Endothelial cell of umbilical vein (primary cell): ENCODE measurements around the gene TXNDC8. TPM values are rescaled to one million over a fixed set of nuclear protein-coding genes. Genes with fewer than 3 reads are reported as not detected.

ENCODE experiments used
- BruUV-seq: library from RNA; stranded (reverse); fragments of 400-500 nt; replicated peaks from 2 replicates; lab custom pipeline; 2021; lab: Mats Ljungman, UMichigan
- CTCF ChIA-PET: fragments of 300-600, 350-600 bp; sonication (Branson Sonifier 250); formaldehyde crosslinking; loops from one replicate; lab custom pipeline; 2021; ENCODE audit warnings: antibody characterized with exemption, inconsistent platforms; lab: Charles Lee
- POLR2A ChIA-PET: fragments of 300-600, 350-600 bp; sonication (Branson Sonifier 250); formaldehyde crosslinking; loops from one replicate; lab custom pipeline; 2021; ENCODE audit warnings: antibody characterized with exemption, inconsistent platforms; lab: Charles Lee
- DNase-seq: peaks from one replicate; pipeline ENCODE4 v3.0.0-alpha.2; 2011; ENCODE audit warnings: low read depth, low spot score
- FAIRE-seq: peaks from 2 replicates; lab custom pipeline; 2011; peaks lifted over from hg19 to GRCh38; lab: Jason Lieb, UNC
- H2AFZ ChIP-seq: 2 replicates; pipeline ENCODE4 v1.6.0; 2012; ENCODE audit warnings: low read depth, low read length, control low read depth, inconsistent platforms
- H3K27ac ChIP-seq: 2 replicates; pipeline ENCODE4 v1.5.1; 2011; ENCODE audit warnings: low read depth, mild to moderate bottlenecking, control low read depth, low read length, moderate library complexity; ENCODE audit not compliant: insufficient read depth
- H3K27me3 ChIP-seq, 2 experiments: 2 replicates each; pipeline versions ENCODE4 v1.6.0 to v1.6.1; 2011; ENCODE audit warnings: low read length in 2 of 2, mixed read lengths in 1 of 2; ENCODE audit not compliant: control insufficient read depth in 2 of 2, insufficient read depth in 2 of 2
- H3K36me3 ChIP-seq, 2 experiments: 2 replicates in 1 of 2; 3 replicates in 1 of 2; pipeline ENCODE4 v1.5.1; 2011; ENCODE audit warnings: low read length in 2 of 2, mild to moderate bottlenecking in 1 of 2, moderate library complexity in 1 of 2; ENCODE audit not compliant: control insufficient read depth in 2 of 2, insufficient read depth in 2 of 2; ENCODE audit errors: extremely low read depth in 1 of 2
- H3K4me1 ChIP-seq: 3 replicates; pipeline ENCODE4 v1.5.1; 2011; ENCODE audit warnings: mild to moderate bottlenecking, low read length; ENCODE audit not compliant: control insufficient read depth, insufficient read depth; ENCODE audit errors: extremely low read depth
- H3K4me2 ChIP-seq: 2 replicates; pipeline ENCODE4 v1.6.1; 2011; ENCODE audit warnings: low read length, control low read depth, mixed read lengths; ENCODE audit not compliant: insufficient read depth
- H3K4me3 ChIP-seq, 3 experiments: fragments of 200-600 bp in 1 of 3; sonication (generic), shearing (Covaris generic) in 1 of 3; replicated peaks in 1 of 3; 2 replicates each; pipeline ENCODE4 v1.5.1; 2011 to 2016; ENCODE audit warnings: control low read depth in 3 of 3, low read length in 3 of 3, mild to moderate bottlenecking in 2 of 3, inconsistent platforms in 1 of 3, low read depth in 1 of 3, moderate library complexity in 1 of 3; ENCODE audit not compliant: insufficient read depth in 1 of 3
- H3K79me2 ChIP-seq: 2 replicates; pipeline ENCODE4 v1.6.0; 2012; ENCODE audit warnings: low read length, inconsistent platforms; ENCODE audit not compliant: control insufficient read depth, insufficient read depth
- H3K9ac ChIP-seq: replicated peaks from 2 replicates; pipeline ENCODE3; 2011; ENCODE audit warnings: low read length, control low read depth; ENCODE audit not compliant: insufficient read depth; ENCODE audit errors: extremely low read depth
- H3K9me1 ChIP-seq: replicated peaks from 3 replicates; pipeline ENCODE4 v1.6.0; 2011; ENCODE audit warnings: mild to moderate bottlenecking, low read length; ENCODE audit not compliant: control insufficient read depth, insufficient read depth; ENCODE audit errors: extremely low read depth
- H3K9me3 ChIP-seq: replicated peaks from 2 replicates; pipeline ENCODE4 v1.5.1; 2012; ENCODE audit warnings: low read length, inconsistent platforms; ENCODE audit not compliant: control insufficient read depth, insufficient read depth
- H4K20me1 ChIP-seq: replicated peaks from 2 replicates; pipeline ENCODE3; 2011; ENCODE audit warnings: mild to moderate bottlenecking, low read length; ENCODE audit not compliant: control insufficient read depth, insufficient read depth; ENCODE audit errors: extremely low read depth
- EZH2 ChIP-seq: IDR thresholded peaks from 2 replicates; pipeline ENCODE4 v1.6.1; 2012; ENCODE audit warnings: borderline replicate concordance, low read depth, mild to moderate bottlenecking, moderate library complexity, low read length, inconsistent platforms; ENCODE audit not compliant: severe bottlenecking
- GATA2 ChIP-seq: IDR thresholded peaks from 2 replicates; pipeline ENCODE4 v1.7.0; 2011; ENCODE audit warnings: low read depth, mild to moderate bottlenecking, moderate library complexity, mixed read lengths, low read length; ENCODE audit not compliant: insufficient read length, insufficient read depth
- JUN ChIP-seq: IDR thresholded peaks from 2 replicates; pipeline ENCODE4 v1.6.1; 2011; ENCODE audit warnings: borderline replicate concordance, low read depth; ENCODE audit not compliant: insufficient read length, insufficient read depth
- MYC ChIP-seq: IDR thresholded peaks from one replicate; pipeline ENCODE4 v1.6.1; 2011; ENCODE audit warnings: mild to moderate bottlenecking, low read depth, low read length
- POLR2A ChIP-seq: IDR thresholded peaks from 2 replicates; pipeline ENCODE4 v1.6.1; 2012; ENCODE audit warnings: low read depth, mild to moderate bottlenecking, control low read depth, low read length
- POLR2AphosphoS5 ChIP-seq: IDR thresholded peaks from 2 replicates; pipeline ENCODE4 v1.6.1; 2012; ENCODE audit warnings: low read depth, mild to moderate bottlenecking, control low read depth, low read length, moderate library complexity; ENCODE audit not compliant: insufficient read depth
- dilution Hi-C: fragments of 300-500 bp; cut with MboI; formaldehyde crosslinking; loops from one replicate; pipeline ENCODE4 v1.15.0; 2019; ENCODE audit warnings: low sequenced_read_pairs; ENCODE audit not compliant: extremely low pct_ligation_motif_present
- intact Hi-C: fragments of 100-400 bp; cut with micrococcal nuclease; formaldehyde crosslinking; loops from one replicate; pipeline ENCODE4 v1.10.0; 2022
- polyA plus RNA-seq, 4 experiments: library from polyadenylated mRNA; depleted of rRNA in 3 of 4; stranded (reverse) in 3 of 4; unstranded in 1 of 4; fragments of >200 nt; gene quantifications; 2 replicates each; pipeline versions ENCODE4 v1.2.1 to v1.2.3, GENCODE V29; 2011 to 2012; ENCODE audit warnings: missing spikeins in 1 of 4
- total RNA-seq: library from RNA; stranded (reverse); gene quantifications from 2 replicates; pipeline ENCODE4 v1.2.3, GENCODE V29; 2021
- TF ChIP-seq, protein P1 (sequence below): IDR thresholded peaks from 2 replicates; pipeline ENCODE4 v1.6.1; 2011; ENCODE audit not compliant: insufficient read depth, insufficient read length
- TF ChIP-seq, protein P2 (sequence below), 2 donors: IDR thresholded peaks; 1 replicate in 1 of 2; 2 replicates in 1 of 2; pipeline ENCODE4 v1.5.1; 2011; ENCODE audit warnings: low read length in 2 of 2, mild to moderate bottlenecking in 2 of 2, moderate library complexity in 2 of 2, control low read depth in 1 of 2, inconsistent platforms in 1 of 2, low read depth in 1 of 2; ENCODE audit not compliant: insufficient read depth in 1 of 2; ENCODE audit errors: extremely low read depth in 1 of 2

The TXNDC8 gene
- total and polyA plus RNA-seq, 2 donors (not counting 3 experiments of a cell fraction or from before 2014, with no cell fraction given), result not detected

DNA sequence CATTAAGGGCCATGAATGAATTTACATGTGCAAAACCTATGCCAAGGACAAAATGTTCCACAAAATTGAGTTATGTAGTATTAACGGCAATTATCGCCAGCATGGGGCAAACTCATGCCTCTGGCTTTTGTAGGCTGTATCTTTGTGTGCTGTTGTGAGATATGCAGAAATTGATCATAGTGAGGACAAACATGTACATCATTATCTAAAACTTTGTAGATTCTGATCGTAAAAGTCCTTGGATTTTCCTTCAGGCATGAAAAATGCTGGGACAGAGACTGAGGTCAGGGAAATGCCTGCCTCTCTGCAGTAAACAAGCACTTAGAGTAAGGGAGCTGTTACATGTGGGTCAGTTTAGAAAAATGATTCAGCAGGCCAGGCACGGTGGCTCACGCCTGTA is 5.9 kb upstream of the TXNDC8 start:
- no peak for FAIRE-seq
- no peak for DNase-seq
- no peak overlapping the region for H3K4me3 ChIP-seq
- POLR2A ChIA-PET, result no interaction called here
- no peak overlapping the region for H3K9ac ChIP-seq
- BruUV-seq, result no TSS peak
- dilution Hi-C loops, result no loop called here
- no peaks in the 10 kb centered on the region for H3K9me1 ChIP-seq
- intact Hi-C loops, result no loop called here
- no peaks in the 10 kb centered on the region for H3K9me3 ChIP-seq
- H4K20me1 ChIP-seq, result no peaks in the 10 kb centered on the region
- no peak for TF ChIP-seq GATA2
- no peak for TF ChIP-seq POLR2A
- TF ChIP-seq, protein P1, sequence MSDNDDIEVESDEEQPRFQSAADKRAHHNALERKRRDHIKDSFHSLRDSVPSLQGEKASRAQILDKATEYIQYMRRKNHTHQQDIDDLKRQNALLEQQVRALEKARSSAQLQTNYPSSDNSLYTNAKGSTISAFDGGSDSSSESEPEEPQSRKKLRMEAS, result no peak
- no peak for TF ChIP-seq EZH2
- no peak for TF ChIP-seq JUN
- TF ChIP-seq POLR2AphosphoS5, result no peak
- TF ChIP-seq MYC, result no peak
- TF ChIP-seq, protein P2, sequence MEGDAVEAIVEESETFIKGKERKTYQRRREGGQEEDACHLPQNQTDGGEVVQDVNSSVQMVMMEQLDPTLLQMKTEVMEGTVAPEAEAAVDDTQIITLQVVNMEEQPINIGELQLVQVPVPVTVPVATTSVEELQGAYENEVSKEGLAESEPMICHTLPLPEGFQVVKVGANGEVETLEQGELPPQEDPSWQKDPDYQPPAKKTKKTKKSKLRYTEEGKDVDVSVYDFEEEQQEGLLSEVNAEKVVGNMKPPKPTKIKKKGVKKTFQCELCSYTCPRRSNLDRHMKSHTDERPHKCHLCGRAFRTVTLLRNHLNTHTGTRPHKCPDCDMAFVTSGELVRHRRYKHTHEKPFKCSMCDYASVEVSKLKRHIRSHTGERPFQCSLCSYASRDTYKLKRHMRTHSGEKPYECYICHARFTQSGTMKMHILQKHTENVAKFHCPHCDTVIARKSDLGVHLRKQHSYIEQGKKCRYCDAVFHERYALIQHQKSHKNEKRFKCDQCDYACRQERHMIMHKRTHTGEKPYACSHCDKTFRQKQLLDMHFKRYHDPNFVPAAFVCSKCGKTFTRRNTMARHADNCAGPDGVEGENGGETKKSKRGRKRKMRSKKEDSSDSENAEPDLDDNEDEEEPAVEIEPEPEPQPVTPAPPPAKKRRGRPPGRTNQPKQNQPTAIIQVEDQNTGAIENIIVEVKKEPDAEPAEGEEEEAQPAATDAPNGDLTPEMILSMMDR (IDR thresholded peaks at IDR 0.05; ENCODE audit: extremely low read depth in 1 of 2, insufficient read depth in 1 of 2, low read depth in 1 of 2, low read length in 2 of 2), result no peak
- no peak overlapping the region for H3K4me2 ChIP-seq
- no peaks in the 10 kb centered on the region for H3K27me3 ChIP-seq
- no peak overlapping the region for H2AFZ ChIP-seq
- H3K79me2 ChIP-seq, result no peaks in the 10 kb centered on the region
- no peaks in the 10 kb centered on the region for H3K36me3 ChIP-seq
- H3K4me1 ChIP-seq, result no peaks in the 10 kb centered on the region
- no peak overlapping the region for H3K27ac ChIP-seq
- CTCF ChIA-PET, result interaction anchor here (0.9 kb wide), 1 partner anchor 26 kb away, joined by 3 read pairs; no protein-coding TSS in a partner anchor
